SHP77 treated with DMSO at 0.1 percent for 48 hours (cell line): ENCODE data around the gene MOB3B.
"Not testable (repeated sequence)": the region's sequence is repeated elsewhere in the genome, so short reads cannot be mapped to it uniquely, and the experiment has no call there.

Experiments
- DNase-seq: peaks from one replicate; lab custom pipeline; 2025; lab: John Stamatoyannopoulos, UW

MOB3B gene

GRCh38 chr9:27423915-27424710, 105.5 kb downstream of the MOB3B start:
- DNase-seq = no peak

DNA sequence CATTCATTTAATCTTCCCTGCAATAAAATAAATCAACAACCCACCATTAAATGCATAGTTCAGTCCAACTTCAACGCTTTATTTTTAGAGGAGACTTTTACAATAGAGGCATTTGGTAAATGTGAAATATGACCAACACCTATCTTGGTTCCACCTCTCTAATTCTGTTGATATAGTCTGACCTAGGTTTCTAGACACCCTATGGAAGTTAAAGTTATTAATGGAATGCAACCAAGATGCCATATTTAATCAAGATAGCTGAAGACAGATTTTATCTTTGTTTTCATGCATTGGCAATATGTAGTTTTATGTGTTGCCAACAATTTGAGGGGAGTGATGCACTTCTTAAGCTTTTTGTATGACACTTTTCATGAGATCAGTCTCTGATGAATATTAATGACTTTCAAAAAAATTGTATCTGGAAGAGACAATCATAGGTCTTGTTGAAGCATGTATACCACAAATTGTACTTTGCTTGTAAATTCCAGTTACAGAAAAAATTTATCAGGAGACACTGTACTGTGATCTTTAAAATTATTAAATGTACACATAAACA, 107.3 kb downstream of the MOB3B start:
- no peak for DNase-seq

DNA sequence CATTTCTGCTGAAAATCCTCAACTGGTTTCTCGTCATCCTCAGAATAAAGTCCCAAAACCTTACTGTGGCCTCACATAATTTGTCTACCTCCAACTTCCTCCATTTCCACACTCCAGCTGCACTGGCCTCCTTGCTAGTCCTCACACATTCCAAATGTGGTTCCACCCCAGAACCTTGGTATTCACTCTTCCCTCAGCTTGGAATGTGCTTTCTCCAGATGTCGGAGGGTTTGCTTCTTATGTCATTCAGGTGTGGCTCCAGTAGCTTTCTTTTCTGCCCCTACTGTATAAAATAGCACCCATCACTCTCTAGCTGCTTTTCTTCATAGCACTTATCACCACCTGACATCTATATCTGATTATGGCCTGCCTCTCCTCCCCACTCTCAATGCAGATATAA, 108.0 kb downstream of the MOB3B start:
- no peak for DNase-seq

GRCh38 chr9:27419558-27419957, 110.1 kb downstream of the MOB3B start:
- DNase-seq = not testable (repeated sequence)

DNA sequence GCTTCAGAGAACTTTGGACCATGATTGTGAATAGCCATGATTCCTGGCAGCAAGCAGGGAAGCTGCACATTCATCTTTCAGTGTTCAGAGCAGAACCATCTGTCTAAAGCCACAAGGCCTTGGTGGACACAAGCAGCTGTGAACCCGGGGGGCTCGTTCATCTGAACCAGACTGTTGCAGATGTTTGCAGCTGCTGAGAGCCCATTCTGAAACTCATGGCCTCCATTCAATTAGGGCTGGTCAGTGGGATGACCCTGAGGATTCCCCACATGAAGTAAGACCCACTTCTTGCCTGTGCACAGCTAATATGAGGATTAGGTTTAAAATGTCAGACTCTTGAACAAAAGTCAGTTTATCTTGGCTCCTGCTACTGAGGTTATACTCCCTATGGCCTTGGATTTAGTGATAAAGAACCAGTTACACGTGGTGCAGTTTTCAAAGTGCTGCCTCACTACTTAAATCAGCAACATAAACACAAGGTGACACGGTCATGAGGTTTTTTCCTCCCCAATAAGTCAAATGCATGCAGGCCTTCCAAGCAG, 115.3 kb downstream of the MOB3B start:
- DNase-seq = no peak

DNA sequence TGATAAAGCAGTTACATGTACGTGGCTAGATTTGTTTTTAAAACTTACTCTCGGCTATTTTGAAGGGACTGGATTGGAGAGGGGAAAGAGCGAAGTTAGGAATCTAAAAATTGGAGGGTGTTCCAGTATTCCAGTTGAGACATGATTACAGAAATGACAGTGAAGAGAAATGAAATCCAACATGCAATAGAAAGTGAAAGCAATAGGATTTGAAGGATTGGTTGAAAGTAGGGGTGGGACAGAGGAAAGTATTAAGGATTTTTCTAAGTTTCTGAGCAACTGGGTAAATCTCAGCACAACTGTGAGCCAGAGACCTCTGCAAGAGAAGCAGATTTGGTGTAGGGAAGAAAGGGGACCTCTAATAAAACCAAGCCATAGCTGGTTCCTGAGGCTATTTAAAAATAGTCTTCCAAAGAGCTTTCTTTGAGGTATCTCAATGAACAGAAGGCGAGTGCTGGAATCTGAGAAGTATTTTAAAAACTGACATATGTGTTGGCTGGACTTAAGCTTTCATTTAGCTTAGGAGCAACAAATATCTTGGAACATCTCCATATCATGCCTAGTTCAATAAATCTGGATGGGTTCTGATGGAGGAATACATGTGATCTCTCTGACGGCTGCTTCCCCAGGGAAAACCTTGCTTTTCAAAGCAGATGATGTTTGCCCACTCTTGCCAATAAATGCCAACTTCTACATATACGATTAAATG, 115.9 kb downstream of the MOB3B start:
- no peak for DNase-seq

- DNase-seq = no peak
Measured at GRCh38 chr9:27412963-27413362, 116.7 kb downstream of the MOB3B start.

DNA sequence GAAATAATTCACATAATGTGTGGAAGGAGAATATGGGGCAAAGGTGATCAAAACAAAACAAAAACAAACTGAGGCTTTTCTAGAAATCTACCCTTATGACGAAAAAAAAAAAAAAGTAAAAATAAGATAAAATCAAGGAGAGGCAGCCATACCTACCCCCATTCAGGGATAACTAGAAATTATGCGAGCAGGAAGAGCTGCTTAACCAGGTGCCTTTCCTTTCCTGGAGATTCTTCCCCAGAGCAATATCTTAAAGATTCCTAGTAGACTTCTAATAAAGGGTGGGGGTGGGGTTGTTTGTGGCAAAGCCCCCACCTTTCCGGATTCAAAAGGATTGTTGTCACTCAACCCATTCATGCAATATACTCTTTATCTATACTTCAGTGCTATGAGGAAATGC, 117.5 kb downstream of the MOB3B start:
- DNase-seq = no peak

- DNase-seq = no peak
Measured at GRCh38 chr9:27408482-27408881, 121.1 kb downstream of the MOB3B start.

- DNase-seq = no peak
Measured at GRCh38 chr9:27408001-27408400, 121.6 kb downstream of the MOB3B start.

DNA sequence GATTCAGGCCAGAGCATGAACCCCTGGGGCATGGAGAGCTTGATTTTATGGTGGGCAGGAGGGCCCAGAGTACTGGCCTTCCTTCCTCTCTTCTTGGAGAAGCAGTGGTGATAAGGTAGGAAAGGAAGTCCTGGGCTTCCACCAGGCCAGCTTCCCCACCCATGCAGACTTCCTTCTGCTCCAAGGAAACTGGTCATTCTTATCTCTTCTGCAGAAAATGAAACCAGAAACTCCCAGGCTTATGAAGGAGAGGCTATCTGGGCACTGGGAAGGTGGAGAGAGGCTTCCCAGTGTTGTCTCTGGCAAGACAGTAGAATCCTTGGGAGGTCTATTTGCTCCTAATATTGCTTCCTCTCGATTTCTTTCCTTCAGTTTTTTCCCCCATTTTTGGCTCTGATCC, 122.1 kb downstream of the MOB3B start:
- DNase-seq = no peak

DNA sequence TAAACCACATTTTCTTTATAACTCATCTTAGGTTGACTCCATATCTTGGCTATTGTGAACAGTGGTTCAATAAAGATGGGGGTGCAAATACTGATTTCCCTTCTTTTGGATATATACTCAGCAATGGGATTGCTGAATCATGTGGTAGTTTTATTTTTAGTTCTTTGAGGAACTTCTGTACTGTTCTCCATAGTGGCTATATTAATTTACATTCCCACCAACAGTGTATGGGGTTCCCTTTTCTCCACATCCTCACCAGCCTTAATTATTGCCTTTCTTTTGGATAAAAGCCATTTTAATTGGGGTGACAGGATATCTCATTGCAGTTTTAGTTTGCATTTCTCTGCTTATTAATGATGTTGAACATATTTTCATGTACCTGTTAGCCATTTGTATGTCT, 125.0 kb downstream of the MOB3B start:
- DNase-seq = no peak

GRCh38 chr9:27402626-27403025, 127.0 kb downstream of the MOB3B start:
- DNase-seq = no peak

GRCh38 chr9:27400334-27400880, 129.2 kb downstream of the MOB3B start:
- DNase-seq = no peak

- no peak for DNase-seq
Measured at GRCh38 chr9:27398982-27399653, 130.5 kb downstream of the MOB3B start.

GRCh38 chr9:27396495-27396894, 133.1 kb downstream of the MOB3B start:
- no peak for DNase-seq

GRCh38 chr9:27395484-27395921, 134.1 kb downstream of the MOB3B start:
- DNase-seq = no peak

GRCh38 chr9:27394826-27395201, 134.8 kb downstream of the MOB3B start:
- DNase-seq = no peak

DNA sequence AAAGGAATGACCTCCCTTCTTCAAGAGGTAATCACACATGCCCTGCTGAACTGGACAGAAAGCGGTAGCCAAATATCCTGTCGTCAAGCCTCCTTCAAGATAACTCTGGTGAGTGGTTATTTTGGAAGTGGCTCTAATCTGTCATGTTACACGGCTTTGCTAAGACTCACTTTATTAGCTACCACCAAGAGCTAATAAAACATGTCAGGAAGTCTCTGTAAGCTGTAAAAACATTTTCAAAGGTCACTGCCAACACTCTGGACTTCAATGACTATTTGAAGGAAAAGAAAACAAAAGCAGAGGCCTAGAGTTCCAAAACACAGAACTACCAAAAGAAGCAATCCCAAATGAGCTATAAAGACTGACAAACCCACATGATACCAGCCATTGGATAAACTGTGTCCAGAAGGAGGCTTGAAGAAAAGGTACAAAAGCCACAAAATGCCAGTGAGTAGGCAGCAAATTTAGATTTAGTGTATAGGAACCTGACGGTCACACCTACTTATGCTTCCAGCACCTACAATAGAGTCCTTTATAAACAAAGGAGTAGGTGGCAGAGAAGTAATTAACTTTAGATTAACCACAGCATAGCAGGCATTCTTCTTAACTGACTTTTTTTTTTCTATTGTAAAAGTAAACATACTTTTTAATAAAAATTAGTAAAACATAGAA, 135.3 kb downstream of the MOB3B start:
- DNase-seq = no peak

DNA sequence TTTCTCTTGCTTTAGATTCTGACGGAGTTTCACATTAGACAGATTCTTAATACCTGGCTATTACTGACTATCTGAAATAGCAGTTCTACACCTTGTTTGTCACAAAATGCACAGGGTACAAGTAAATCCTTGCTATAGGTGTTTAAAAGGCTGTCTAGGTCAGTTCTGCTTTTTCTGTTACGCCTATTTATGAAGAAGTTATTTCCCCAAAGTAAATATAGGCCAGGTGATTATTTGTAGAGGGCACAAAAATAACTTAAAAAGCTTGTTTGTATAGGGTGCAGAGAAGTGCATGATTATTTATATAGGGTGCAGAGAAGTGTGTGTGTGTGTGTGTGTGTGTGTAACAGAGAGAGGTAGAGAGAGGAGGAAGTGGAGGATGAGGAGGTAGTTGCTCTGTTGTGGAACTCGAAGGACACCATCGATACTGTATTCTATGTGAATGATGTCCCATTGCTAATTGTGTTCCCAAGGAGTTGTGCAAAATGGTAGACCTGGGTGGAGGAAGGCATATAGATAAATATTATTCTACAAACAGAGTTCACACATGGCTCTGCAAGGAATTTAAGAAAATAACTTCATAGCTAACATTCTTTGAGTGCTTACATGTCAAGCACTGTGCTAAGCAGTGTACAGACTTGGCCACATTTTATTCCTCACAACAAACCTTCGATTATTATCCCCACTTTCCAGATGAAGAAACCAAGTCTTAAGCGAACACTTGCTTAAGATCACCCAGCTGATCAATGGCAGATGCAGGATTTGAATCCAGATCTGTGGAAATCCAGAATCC, 136.4 kb downstream of the MOB3B start:
- no peak for DNase-seq

- DNase-seq = no peak
Measured at GRCh38 chr9:27392451-27392850, 137.2 kb downstream of the MOB3B start.
